K562 (cell line): ENCODE measurements around the gene VAT1L. TPM values are rescaled to one million over a fixed set of nuclear protein-coding genes. Genes with fewer than 3 reads are reported as not detected.

Experiments used
- ATAC-seq: fragments of 200-7000 bp; cut with Tn5 transposase; 3 replicates; pipeline ENCODE4 v1.9.1; 2020; ENCODE audit warnings: moderate library complexity
- BruUV-seq: library from RNA; stranded (reverse); fragments of 400-500 nt; replicated peaks from 2 replicates; lab custom pipeline; 2021; lab: Mats Ljungman, UMichigan
- CTCF ChIA-PET: fragments of 300-600 bp; formaldehyde crosslinking; extraction: SDS; loops from one replicate; lab custom pipeline; 2021; ENCODE audit warnings: low intra/inter-chr PET ratio; lab: Yijun Ruan, JAX
- POLR2A ChIA-PET: fragments of 300-600, 350-650 bp; sonication (Branson Sonifier 250); formaldehyde crosslinking; extraction: SDS; loops from one replicate; lab custom pipeline; 2021; ENCODE audit warnings: antibody characterized with exemption, inconsistent platforms; lab: Yijun Ruan, JAX
- DNase-seq, 4 experiments: peaks; one replicate each; pipeline versions ENCODE4 v3.0.0 to v3.0.0-alpha.2; 2011 to 2018; ENCODE audit warnings: low spot score in 3 of 4, mixed read lengths in 3 of 4; ENCODE audit errors: extremely low read depth in 1 of 4
- FAIRE-seq: peaks from 2 replicates; lab custom pipeline; 2011; peaks lifted over from hg19 to GRCh38; lab: Jason Lieb, UNC
- H2AFZ ChIP-seq: 2 replicates; pipeline ENCODE4 v1.6.0; 2011; ENCODE audit warnings: low read depth, low read length, control low read depth, inconsistent platforms
- H3K27ac ChIP-seq: fragments of 200-600 bp; 3 replicates; pipeline ENCODE4 v1.8.0; 2011; ENCODE audit warnings: low read depth, mild to moderate bottlenecking, control low read depth, inconsistent platforms, low read length, moderate library complexity, mixed read lengths; ENCODE audit errors: extremely low read depth
- H3K27me3 ChIP-seq, 2 experiments: fragments of 300-600 bp in 1 of 2; 2 replicates in 1 of 2; 3 replicates in 1 of 2; pipeline versions ENCODE4 v1.6.0 to v1.8.0; 2011; ENCODE audit warnings: inconsistent platforms in 2 of 2, low read length in 2 of 2, mild to moderate bottlenecking in 1 of 2, mixed read lengths in 1 of 2, moderate library complexity in 1 of 2; ENCODE audit not compliant: control insufficient read depth in 2 of 2, insufficient read depth in 2 of 2
- H3K36me3 ChIP-seq: fragments of 300-600 bp; 3 replicates; pipeline ENCODE4 v1.8.0; 2011; ENCODE audit warnings: mild to moderate bottlenecking, low read length, inconsistent platforms; ENCODE audit not compliant: control insufficient read depth, insufficient read depth
- H3K4me1 ChIP-seq, 2 experiments: fragments of 200-600 bp in 1 of 2; replicated peaks in 1 of 2; 2 replicates in 1 of 2; 3 replicates in 1 of 2; pipeline versions ENCODE4 v1.5.1 to v1.8.0; 2011; ENCODE audit warnings: inconsistent platforms in 2 of 2, low read length in 2 of 2, mild to moderate bottlenecking in 1 of 2, mixed read lengths in 1 of 2, moderate library complexity in 1 of 2; ENCODE audit not compliant: control insufficient read depth in 2 of 2, insufficient read depth in 2 of 2
- H3K4me2 ChIP-seq: 2 replicates; pipeline ENCODE4 v1.6.1; 2011; ENCODE audit warnings: low read length, control low read depth, inconsistent platforms, mixed read lengths; ENCODE audit not compliant: insufficient read depth
- H3K4me3 ChIP-seq: fragments of 200-600 bp; sonication (generic), shearing (Covaris generic); 2 replicates; pipeline ENCODE4 v1.5.1; 2016; ENCODE audit warnings: control low read depth, inconsistent platforms
- H3K79me2 ChIP-seq: fragments of 200-600 bp; 3 replicates; pipeline ENCODE4 v1.8.0; 2011; ENCODE audit warnings: low read length, inconsistent platforms; ENCODE audit not compliant: control insufficient read depth, insufficient read depth
- H3K9ac ChIP-seq, 2 experiments: 2 replicates each; pipeline versions ENCODE4 v1.6.0 to v1.6.1; 2011; ENCODE audit warnings: low read depth in 2 of 2, low read length in 2 of 2, control low read depth in 1 of 2, inconsistent platforms in 1 of 2, mild to moderate bottlenecking in 1 of 2, mixed read lengths in 1 of 2; ENCODE audit not compliant: insufficient read depth in 1 of 2
- H3K9me1 ChIP-seq: one replicate; pipeline ENCODE4 v1.6.0; 2011; ENCODE audit warnings: inconsistent platforms, mild to moderate bottlenecking, low read length, moderate library complexity; ENCODE audit not compliant: control insufficient read depth, insufficient read depth
- H3K9me3 ChIP-seq: replicated peaks from 2 replicates; pipeline ENCODE4 v1.5.1; 2011; ENCODE audit warnings: low read depth, low read length, inconsistent platforms; ENCODE audit not compliant: control insufficient read depth, insufficient read depth
- H4K20me1 ChIP-seq: replicated peaks from 2 replicates; pipeline ENCODE4 v1.6.1; 2011; ENCODE audit warnings: low read length, inconsistent platforms, mixed read lengths; ENCODE audit not compliant: control insufficient read depth, insufficient read depth
- ETS2 ChIP-seq: IDR thresholded peaks from 2 replicates; pipeline ENCODE4 v1.6.1; 2016; ENCODE audit warnings: borderline replicate concordance, missing genetic modification characterization, mild to moderate bottlenecking, moderate library complexity, missing compliant biosample characterization; ENCODE audit not compliant: poor library complexity, severe bottlenecking
- FOXO4 ChIP-seq: fragments of 450-650 bp; formaldehyde crosslinking; IDR thresholded peaks from 2 replicates; pipeline ENCODE4 v1.4.0; 2020; ENCODE audit warnings: mild to moderate bottlenecking, moderate library complexity
- NFYB ChIP-seq: IDR thresholded peaks from 2 replicates; pipeline ENCODE4 v1.6.1; 2011; ENCODE audit warnings: mild to moderate bottlenecking, moderate library complexity; ENCODE audit not compliant: insufficient read length; ENCODE audit errors: extremely low read depth
- SRF ChIP-seq, 2 experiments: fragments of 250-450, 450-650 bp in 1 of 2; sonication (Bioruptor Pico) in 1 of 2; sonication (generic) in 1 of 2; formaldehyde crosslinking; IDR thresholded peaks; 2 replicates each; pipeline versions ENCODE4 v1.5.0 to v1.5.1; 2020 to 2022; ENCODE audit warnings: mild to moderate bottlenecking in 1 of 2, missing genetic modification reagents in 1 of 2
- WGBS: fragments of 100-300 bp; shearing (Covaris generic); methylation state at CpG from one replicate; pipeline ENCODE4 v1.1.6; 2016; ENCODE audit warnings: low coverage, mixed read lengths; ENCODE audit not compliant: insufficient coverage; ENCODE audit errors: missing lambda C conversion rate; 5-methylcytosine and 5-hydroxymethylcytosine counted together
- in situ Hi-C: fragments of 300-500 bp; cut with MboI; formaldehyde crosslinking; loops from 4 replicates; pipeline ENCODE4 v1.15.0; 2018; ENCODE audit warnings: inconsistent platforms, mixed read lengths
- intact Hi-C: fragments of 100-400 bp; cut with micrococcal nuclease; formaldehyde crosslinking; loops from 2 replicates; pipeline ENCODE4 v1.14.2; 2022
- polyA plus RNA-seq, 8 experiments: library from polyadenylated mRNA; depleted of rRNA in 4 of 8; stranded (reverse) in 5 of 8; unstranded in 3 of 8; fragments of >200 nt; fragmentation: Nextera tagmentation in 2 of 8; fragmentation: Illumina TruSeq in 1 of 8; extraction: Ambion mirVana in 2 of 8; extraction: Trizol in 1 of 8; gene quantifications; 2 replicates each; pipeline versions ENCODE4 v1.2.1 to v1.2.3, GENCODE V29; 2011 to 2014; ENCODE audit warnings: inconsistent platforms in 1 of 8, missing spikeins in 1 of 8
- total RNA-seq, 7 experiments: library from RNA; depleted of rRNA in 6 of 7; stranded (reverse); fragments of >200 nt in 6 of 7; fragmentation: Illumina TruSeq in 2 of 7; extraction: Trizol in 2 of 7; gene quantifications; 2 replicates each; pipeline versions ENCODE4 v1.2.1 to v1.2.3, GENCODE V29; 2011 to 2021; ENCODE audit warnings: low replicate concordance in 1 of 7

Gene VAT1L
- total and polyA plus RNA-seq, 9 of the 15 experiments (the other 6 are each of a cell fraction or from before 2014, with no cell fraction given) = 0.01 TPM; not detected in 8

DNA sequence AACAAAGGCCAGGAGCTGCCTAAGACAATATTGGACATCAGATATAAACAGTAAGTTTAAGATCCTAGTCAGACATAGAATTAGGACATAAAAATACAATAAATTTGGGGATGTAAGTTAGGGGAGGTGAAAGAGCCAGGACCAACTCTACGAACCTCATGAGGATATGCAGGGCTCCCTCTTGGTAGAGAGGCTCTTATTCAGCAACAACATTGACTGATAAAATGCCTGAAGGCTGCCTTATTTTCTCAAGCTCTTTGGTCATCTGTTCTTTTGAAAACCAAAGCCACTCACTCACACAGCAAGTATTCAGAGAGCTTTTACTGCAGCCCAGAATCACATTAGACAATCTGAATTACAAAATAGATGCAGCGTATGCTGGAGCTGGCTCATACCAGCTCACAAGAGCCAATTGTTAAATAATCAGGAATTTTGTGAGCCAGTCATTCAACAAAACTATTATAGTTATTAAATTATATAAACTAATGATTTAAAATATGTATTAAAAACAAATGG, 125.4 kb downstream of the VAT1L start (continued):
- TF ChIP-seq NFYB = no peak

- no peak overlapping the region for H3K9ac ChIP-seq
- no peak overlapping the region for H3K27ac ChIP-seq
- ATAC-seq (no peak), FAIRE-seq (no peak), DNase-seq (no peak)
- TF ChIP-seq FOXO4 = no peak
- no peak for TF ChIP-seq SRF (CRISPR knock-in tag; IDR thresholded peaks at IDR 0.05)
- no peak for TF ChIP-seq ETS2 (tag)
- H4K20me1 ChIP-seq = no peaks in the 10 kb centered on the region
- no peaks in the 10 kb centered on the region for H3K4me1 ChIP-seq
- no peaks in the 10 kb centered on the region for H3K9me1 ChIP-seq
- H3K4me3 ChIP-seq = no peak overlapping the region
- intact Hi-C loops = no loop called here
- in situ Hi-C loops = no loop called here
- peaks cover 0 to 7% of the 10 kb centered on the region in 2 experiments; a peak in 1 of 5 replicates for H3K27me3 ChIP-seq
- H2AFZ ChIP-seq = no peak overlapping the region
- POLR2A ChIA-PET = no interaction called here
- H3K9me3 ChIP-seq = no peaks in the 10 kb centered on the region
- BruUV-seq = no TSS peak
- no peak overlapping the region for H3K4me2 ChIP-seq
- no peaks in the 10 kb centered on the region for H3K79me2 ChIP-seq
- CTCF ChIA-PET = no interaction called here
- WGBS = 1% methylated on average over 8 of the region's 9 CpGs
- H3K36me3 ChIP-seq = no peaks in the 10 kb centered on the region
Measured at GRCh38 chr16:77916111-77916510, 127.7 kb downstream of the VAT1L start.
